Peyer's patch (tissue), 4 donors: ENCODE measurements around the gene TNFRSF21. TPM values are rescaled to one million over a fixed set of nuclear protein-coding genes. Genes with fewer than 3 reads are reported as not detected.

Source experiments
- DNase-seq, 3 donors: peaks; one replicate each; pipeline ENCODE4 v3.0.0-alpha.2; 2017 to 2019
- H3K27ac ChIP-seq, 4 donors: fragments of 200-600 bp; sonication (generic); one replicate each; pipeline ENCODE4 v1.5.1; 2016 to 2019
- H3K27me3 ChIP-seq, 2 donors: fragments of 200-600 bp; sonication (generic); one replicate each; pipeline ENCODE4 v1.5.1; 2019
- H3K36me3 ChIP-seq, 3 donors: fragments of 200-600 bp; sonication (generic); one replicate each; pipeline ENCODE4 v1.5.1; 2016 to 2019
- H3K4me1 ChIP-seq, 4 donors: fragments of 200-600 bp; sonication (generic); one replicate each; pipeline ENCODE4 v1.5.1; 2016 to 2019
- H3K4me3 ChIP-seq, 4 donors: fragments of 200-600 bp; sonication (generic); 1 replicate in 3 of 4; 2 replicates in 1 of 4; pipeline ENCODE4 v1.5.1; 2016 to 2019; ENCODE audit warnings: mild to moderate bottlenecking in 1 of 4
- H3K9me3 ChIP-seq, 4 donors: fragments of 200-600 bp; sonication (generic); one replicate each; pipeline ENCODE4 v1.5.1; 2016 to 2019; ENCODE audit warnings: mild to moderate bottlenecking in 1 of 4
- CTCF ChIP-seq, 6 experiments: fragments of 450-650 bp in 4 of 6; fragments of 200-600 bp in 2 of 6; sonication (generic) in 1 of 6; IDR thresholded peaks; one replicate each; pipeline ENCODE4 v1.5.1; 2017 to 2019; ENCODE audit warnings: antibody characterized with exemption in 6 of 6, mild to moderate bottlenecking in 3 of 6, moderate library complexity in 1 of 6
- POLR2A ChIP-seq, 2 donors: fragments of 450-650 bp; IDR thresholded peaks; one replicate each; pipeline ENCODE4 v1.5.1; 2017; ENCODE audit warnings: antibody characterized with exemption in 2 of 2, mild to moderate bottlenecking in 2 of 2, moderate library complexity in 2 of 2
- total RNA-seq, 4 donors: library from RNA; depleted of rRNA; stranded (reverse); fragments of >200 nt; gene quantifications; one replicate each; pipeline ENCODE4 v1.1.0, GENCODE V29; 2016

TNFRSF21 gene
- total RNA-seq, 4 donors from 2014 or later, result 9.1 to 53.4 (median 46.1) TPM

GRCh38 chr6:47302043-47302442 is 7.7 kb downstream of the TNFRSF21 start:
- no peaks in the 10 kb centered on the region for H3K9me3 ChIP-seq
- peaks cover 0 to 9% (median 0%) of the 10 kb centered on the region in 4 donors for H3K4me1 ChIP-seq
- DNase-seq, result no peak
- TF ChIP-seq CTCF (IDR thresholded peaks at IDR 0.05) (no peak), POLR2A (IDR thresholded peaks at IDR 0.05) (no peak)
- H3K27me3 ChIP-seq, result no peaks in the 10 kb centered on the region
- H3K4me3 ChIP-seq, result no peak overlapping the region
- no peaks in the 10 kb centered on the region for H3K36me3 ChIP-seq
- no peak overlapping the region for H3K27ac ChIP-seq

- no peaks in the 10 kb centered on the region for H3K9me3 ChIP-seq
- no peaks in the 10 kb centered on the region for H3K27me3 ChIP-seq
- H3K36me3 ChIP-seq, result no peaks in the 10 kb centered on the region
- no peak for TF ChIP-seq POLR2A (IDR thresholded peaks at IDR 0.05)
- TF ChIP-seq CTCF (IDR thresholded peaks at IDR 0.05), result no peak
- H3K4me3 ChIP-seq, result no peak overlapping the region
- H3K4me1 ChIP-seq, result peaks cover 0 to 9% (median 0%) of the 10 kb centered on the region in 4 donors
- H3K27ac ChIP-seq, result no peak overlapping the region
- DNase-seq, result no peak
Measured at GRCh38 chr6:47301441-47301840, 8.3 kb downstream of the TNFRSF21 start.

GRCh38 chr6:47300417-47300816 is 9.3 kb downstream of the TNFRSF21 start:
- no peak overlapping the region for H3K27ac ChIP-seq
- peaks cover 0 to 9% (median 0%) of the 10 kb centered on the region in 4 donors for H3K4me1 ChIP-seq
- no peak for TF ChIP-seq CTCF (IDR thresholded peaks at IDR 0.05)
- no peak for TF ChIP-seq POLR2A (IDR thresholded peaks at IDR 0.05)
- H3K36me3 ChIP-seq, result no peaks in the 10 kb centered on the region
- no peaks in the 10 kb centered on the region for H3K27me3 ChIP-seq
- H3K9me3 ChIP-seq, result no peaks in the 10 kb centered on the region
- DNase-seq, result no peak
- no peak overlapping the region for H3K4me3 ChIP-seq

GRCh38 chr6:47299965-47300364 is 9.7 kb downstream of the TNFRSF21 start:
- Histone ChIP-seq H3K4me3 (no peak overlapping the region), H3K9me3 (no peaks in the 10 kb centered on the region), H3K27ac (no peak overlapping the region), H3K27me3 (no peaks in the 10 kb centered on the region), H3K36me3 (no peaks in the 10 kb centered on the region), H3K4me1 (peaks cover 0 to 9% (median 0%) of the 10 kb centered on the region in 4 donors)
- no peak for DNase-seq
- no peak for TF ChIP-seq CTCF (IDR thresholded peaks at IDR 0.05)

- TF ChIP-seq POLR2A (IDR thresholded peaks at IDR 0.05) (no peak), CTCF (IDR thresholded peaks at IDR 0.05) (no peak)
- Histone ChIP-seq H3K9me3 (no peaks in the 10 kb centered on the region), H3K36me3 (no peaks in the 10 kb centered on the region), H3K27ac (no peak overlapping the region), H3K4me1 (peaks cover 0 to 9% (median 0%) of the 10 kb centered on the region in 4 donors), H3K27me3 (no peaks in the 10 kb centered on the region), H3K4me3 (no peak overlapping the region)
- DNase-seq, result no peak
Measured at GRCh38 chr6:47298475-47298874, 11.2 kb downstream of the TNFRSF21 start.

- H3K4me3 ChIP-seq, result no peak overlapping the region
- H3K27me3 ChIP-seq, result no peaks in the 10 kb centered on the region
- no peaks in the 10 kb centered on the region for H3K36me3 ChIP-seq
- H3K4me1 ChIP-seq, result no peaks in the 10 kb centered on the region
- H3K9me3 ChIP-seq, result no peaks in the 10 kb centered on the region
- no peak overlapping the region for H3K27ac ChIP-seq
- no peak for DNase-seq
- no peak for TF ChIP-seq CTCF (IDR thresholded peaks at IDR 0.05)
- TF ChIP-seq POLR2A (IDR thresholded peaks at IDR 0.05), result no peak
Measured at GRCh38 chr6:47294990-47295389, 14.7 kb downstream of the TNFRSF21 start.
